B cell (primary cell): ENCODE measurements around the gene MED26. TPM values are rescaled to one million over a fixed set of nuclear protein-coding genes. Genes with fewer than 3 reads are reported as not detected.

Experiments
- ATAC-seq: fragments of 200-7000 bp; cut with Tn5 transposase; one replicate; pipeline ENCODE4 v1.10.0; 2021; ENCODE audit warnings: low read depth, mild to moderate bottlenecking, moderate number of reproducible peaks, moderate library complexity
- CTCF ChIA-PET: fragments of 350-600 bp; sonication (Branson Sonifier 250); formaldehyde crosslinking; loops from one replicate; lab custom pipeline; 2021; ENCODE audit warnings: antibody characterized with exemption, inconsistent platforms; lab: Charles Lee
- POLR2A ChIA-PET: fragments of 350-600 bp; sonication (Branson Sonifier 250); formaldehyde crosslinking; loops from one replicate; lab custom pipeline; 2021; ENCODE audit warnings: antibody characterized with exemption; lab: Charles Lee
- DNase-seq: peaks from one replicate; pipeline ENCODE4 v3.0.0; 2013
- H2AFZ ChIP-seq: 2 replicates; pipeline ENCODE4 v1.6.1; 2012; ENCODE audit warnings: mild to moderate bottlenecking, low read depth, low read length; ENCODE audit not compliant: insufficient read depth, poor library complexity, severe bottlenecking
- H3K27ac ChIP-seq, 2 donors: 1 replicate in 1 of 2; 2 replicates in 1 of 2; pipeline ENCODE4 v1.5.1; 2012 to 2013; ENCODE audit warnings: low read length in 2 of 2, mild to moderate bottlenecking in 2 of 2, moderate library complexity in 1 of 2
- H3K27me3 ChIP-seq, 4 experiments: fragments of 200-600 bp in 1 of 4; sonication (generic) in 1 of 4; replicated peaks in 1 of 4; 1 replicate in 2 of 4; 2 replicates in 2 of 4; pipeline versions ENCODE4 v1.6.1 to v1.7.0; 2013 to 2016; ENCODE audit warnings: low read length in 3 of 4, mild to moderate bottlenecking in 2 of 4, mixed read lengths in 1 of 4, moderate library complexity in 1 of 4; ENCODE audit not compliant: insufficient read depth in 4 of 4, control insufficient read depth in 3 of 4; ENCODE audit errors: control extremely low read depth in 1 of 4
- H3K36me3 ChIP-seq, 2 experiments: replicated peaks in 1 of 2; 1 replicate in 1 of 2; 2 replicates in 1 of 2; pipeline versions ENCODE4 v1.6.1 to v1.7.1; 2013; ENCODE audit warnings: low read length in 1 of 2; ENCODE audit not compliant: insufficient read depth in 2 of 2, control insufficient read depth in 1 of 2; ENCODE audit errors: control extremely low read depth in 1 of 2, extremely low read depth in 1 of 2
- H3K4me1 ChIP-seq, 2 donors: fragments of 200-600 bp in 1 of 2; sonication (generic) in 1 of 2; 1 replicate in 1 of 2; 2 replicates in 1 of 2; pipeline versions ENCODE4 v1.5.1 to v1.6.1; 2013 to 2017; ENCODE audit warnings: low read length in 2 of 2; ENCODE audit not compliant: control insufficient read depth in 2 of 2, insufficient read depth in 2 of 2
- H3K4me2 ChIP-seq: replicated peaks from 2 replicates; pipeline ENCODE3; 2012; ENCODE audit warnings: mild to moderate bottlenecking, low read depth, low read length; ENCODE audit not compliant: poor library complexity, severe bottlenecking
- H3K4me3 ChIP-seq, 5 experiments: fragments of 200-600 bp in 1 of 5; sonication (generic) in 1 of 5; 1 replicate in 3 of 5; 2 replicates in 2 of 5; pipeline versions ENCODE4 v1.5.1 to v1.7.0; 2011 to 2016; ENCODE audit warnings: low read length in 4 of 5, mild to moderate bottlenecking in 4 of 5, low read depth in 2 of 5, control low read depth in 1 of 5, moderate library complexity in 1 of 5; ENCODE audit not compliant: insufficient read depth in 1 of 5; ENCODE audit errors: control extremely low read depth in 1 of 5, extremely low read depth in 1 of 5
- H3K79me2 ChIP-seq: fragments of 200-600 bp; sonication (generic); one replicate; pipeline ENCODE4 v1.6.0; 2016; ENCODE audit warnings: low read length; ENCODE audit not compliant: control insufficient read depth, insufficient read depth
- H3K9ac ChIP-seq: fragments of 200-600 bp; sonication (generic); 2 replicates; pipeline ENCODE4 v1.6.1; 2017; ENCODE audit warnings: mild to moderate bottlenecking, low read length, moderate library complexity
- H3K9me3 ChIP-seq, 3 donors: one replicate each; pipeline versions ENCODE4 v1.6.1 to v1.7.1; 2013; ENCODE audit warnings: low read length in 2 of 3; ENCODE audit not compliant: control insufficient read depth in 2 of 3, insufficient read depth in 1 of 3; ENCODE audit errors: control extremely low read depth in 1 of 3
- H4K20me1 ChIP-seq: 2 replicates; pipeline ENCODE4 v1.6.0; 2012; ENCODE audit warnings: mild to moderate bottlenecking, low read length; ENCODE audit not compliant: insufficient read depth, control insufficient read depth, poor library complexity, severe bottlenecking
- H3K27ac Mint-ChIP-seq: one replicate; pipeline ENCODE4 v1.8.0; 2021; ENCODE audit warnings: mixed read lengths
- H3K27me3 Mint-ChIP-seq: one replicate; pipeline ENCODE4 v1.8.0; 2021; ENCODE audit warnings: mixed read lengths
- H3K4me1 Mint-ChIP-seq: one replicate; pipeline ENCODE4 v1.8.0; 2021; ENCODE audit warnings: mixed read lengths
- H3K4me3 Mint-ChIP-seq: one replicate; pipeline ENCODE4 v1.8.0; 2021; ENCODE audit warnings: mixed read lengths
- H3K9me3 Mint-ChIP-seq: one replicate; pipeline ENCODE4 v1.8.0; 2022; ENCODE audit warnings: mixed read lengths; ENCODE audit not compliant: insufficient read depth
- CTCF ChIP-seq: fragments of 200-600 bp; IDR thresholded peaks from one replicate; pipeline ENCODE4 v1.8.0; 2022; ENCODE audit warnings: antibody characterized with exemption, mild to moderate bottlenecking
- EZH2 ChIP-seq: IDR thresholded peaks from 2 replicates; pipeline ENCODE4 v1.6.1; 2012; ENCODE audit warnings: borderline replicate concordance, low read depth, mild to moderate bottlenecking, moderate library complexity, low read length; ENCODE audit not compliant: insufficient read depth, poor library complexity, severe bottlenecking
- WGBS: methylation state at CpG from one replicate; pipeline ENCODE4 v1.1.5; 2013; ENCODE audit warnings: missing lambda C conversion rate; ENCODE audit not compliant: insufficient coverage; 5-methylcytosine and 5-hydroxymethylcytosine counted together
- intact Hi-C: fragments of 100-400 bp; cut with micrococcal nuclease; formaldehyde crosslinking; loops from one replicate; pipeline ENCODE4 v1.10.0; 2022
- polyA plus RNA-seq: library from polyadenylated mRNA; depleted of rRNA; stranded (reverse); fragments of >200 nt; gene quantifications from 2 replicates; pipeline ENCODE4 v1.2.3, GENCODE V29; 2012
- total RNA-seq, 2 donors: library from RNA; stranded (reverse); fragments of 120-200 nt in 1 of 2; gene quantifications; 1 replicate in 1 of 2; 2 replicates in 1 of 2; pipeline versions ENCODE4 v1.2.3 to v1.2.4, GENCODE V29; 2013 to 2022

Gene MED26
- total and polyA plus RNA-seq, 2 donors (not counting 1 experiment from before 2014, with no cell fraction given) = 15.6 to 33.6 TPM

GRCh38 chr19:16612636-16613035, 15.4 kb downstream of the MED26 start:
- peaks cover 59 to 60% of the 10 kb centered on the region in 2 donors for H3K4me1 ChIP-seq
- H3K4me3 ChIP-seq = no peak overlapping the region
- H3K36me3 ChIP-seq = peaks cover 0 to 3% of the 10 kb centered on the region in 2 experiments
- no peak for TF ChIP-seq CTCF
- TF ChIP-seq EZH2 = no peak
- Mint-ChIP-seq H3K27me3 (no peaks in the 10 kb centered on the region), H3K9me3 (no peaks in the 10 kb centered on the region), H3K27ac (peak overlapping the region; percentile 53), H3K4me1 (peaks cover 85% of the 10 kb centered on the region), H3K4me3 (no peak overlapping the region)
- no peak overlapping the region for H3K4me2 ChIP-seq
- no peak overlapping the region for H2AFZ ChIP-seq
- ChIA-PET CTCF (interaction anchor here (0.9 to 1.4 kb wide), 4 partner anchors 12 to 38 kb away, joined by 3 to 7 read pairs (median 4); partner anchors contain the start of gene MED26), POLR2A (interaction anchor here (2.0 kb wide), 1 partner anchor 26 kb away, joined by 7 read pairs; no protein-coding TSS in a partner anchor)
- H3K27me3 ChIP-seq = no peaks in the 10 kb centered on the region
- no peak overlapping the region for H3K9ac ChIP-seq
- ATAC-seq (no peak), DNase-seq (no peak)
- H3K9me3 ChIP-seq = peaks cover 0 to 2% (median 0%) of the 10 kb centered on the region in 3 donors
- no CpG with 5 or more reads among the region's 3 CpGs for WGBS
- H4K20me1 ChIP-seq = peaks cover 89% of the 10 kb centered on the region
- intact Hi-C loops = no loop called here
- H3K27ac ChIP-seq = no peak overlapping the region
- peaks cover 100% of the 10 kb centered on the region for H3K79me2 ChIP-seq

- ChIA-PET POLR2A (no interaction called here), CTCF (interaction anchor here (1.2 kb wide), 1 partner anchor 37 kb away, joined by 3 read pairs; no protein-coding TSS in a partner anchor)
- no peaks in the 10 kb centered on the region for H3K27me3 ChIP-seq
- peaks cover 0 to 2% (median 0%) of the 10 kb centered on the region in 3 donors for H3K9me3 ChIP-seq
- H3K4me2 ChIP-seq = no peak overlapping the region
- H3K9ac ChIP-seq = no peak overlapping the region
- Mint-ChIP-seq H3K27me3 (no peaks in the 10 kb centered on the region), H3K9me3 (no peaks in the 10 kb centered on the region), H3K4me3 (peak overlapping the region; percentile 33), H3K4me1 (peaks cover 77% of the 10 kb centered on the region), H3K27ac (peak overlapping the region; percentile 54)
- peaks cover 100% of the 10 kb centered on the region for H3K79me2 ChIP-seq
- no peak overlapping the region for H2AFZ ChIP-seq
- WGBS = 94% methylated on average over 2 of the region's 6 CpGs
- H3K36me3 ChIP-seq = peaks cover 0 to 6% of the 10 kb centered on the region in 2 experiments
- H3K4me1 ChIP-seq = peaks cover 51 to 52% of the 10 kb centered on the region in 2 donors
- TF ChIP-seq EZH2 = no peak
- no peak for TF ChIP-seq CTCF
- ATAC-seq = no peak
- intact Hi-C loops = no loop called here
- peaks cover 81% of the 10 kb centered on the region for H4K20me1 ChIP-seq
- H3K4me3 ChIP-seq = no peak overlapping the region
- no peak for DNase-seq
- H3K27ac ChIP-seq = peak overlapping the region in 1 of 2 donors; percentile 26
Observed at GRCh38 chr19:16611121-16611520, 16.9 kb downstream of the MED26 start.
